ENCODE data around the gene ABCB10. TPM values are rescaled to one million over a fixed set of nuclear protein-coding genes. Genes with fewer than 3 reads are reported as not detected.

The ABCB10 gene
- total and polyA plus RNA-seq, 8 donors: 3.8 to 8.6 (median 6.4) TPM

DNA sequence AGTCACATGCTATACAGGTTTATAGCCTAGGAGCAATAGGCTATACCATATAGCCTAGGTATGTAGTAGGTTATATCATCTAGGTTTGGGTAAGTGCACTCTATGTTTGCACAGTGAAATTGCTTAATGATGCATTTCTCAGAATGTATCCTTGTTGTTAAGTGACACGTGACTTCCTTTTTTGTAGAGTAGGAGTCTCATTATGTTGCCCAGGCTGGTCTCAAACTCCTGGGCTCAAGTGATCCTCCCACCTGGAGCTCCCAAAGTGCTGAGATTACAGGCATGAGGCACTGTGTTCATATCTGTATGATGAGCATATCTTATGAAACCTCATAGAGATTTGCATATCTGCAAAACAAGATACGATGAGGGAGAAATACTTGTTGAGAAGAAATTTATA, 13.8 kb upstream of the ABCB10 start:
- ATAC-seq (no peak), FAIRE-seq (no peak), DNase-seq (no peak)
- Histone ChIP-seq H3K4me1 (peaks cover 0 to 3% (median 0%) of the 10 kb centered on the region in 3 donors), H3K27me3 (no peaks in the 10 kb centered on the region), H3K36me3 (no peaks in the 10 kb centered on the region), H3K4me3 (no peak overlapping the region), H3K27ac (no peak overlapping the region), H3K9me3 (no peaks in the 10 kb centered on the region)
- TF ChIP-seq, protein P1, sequence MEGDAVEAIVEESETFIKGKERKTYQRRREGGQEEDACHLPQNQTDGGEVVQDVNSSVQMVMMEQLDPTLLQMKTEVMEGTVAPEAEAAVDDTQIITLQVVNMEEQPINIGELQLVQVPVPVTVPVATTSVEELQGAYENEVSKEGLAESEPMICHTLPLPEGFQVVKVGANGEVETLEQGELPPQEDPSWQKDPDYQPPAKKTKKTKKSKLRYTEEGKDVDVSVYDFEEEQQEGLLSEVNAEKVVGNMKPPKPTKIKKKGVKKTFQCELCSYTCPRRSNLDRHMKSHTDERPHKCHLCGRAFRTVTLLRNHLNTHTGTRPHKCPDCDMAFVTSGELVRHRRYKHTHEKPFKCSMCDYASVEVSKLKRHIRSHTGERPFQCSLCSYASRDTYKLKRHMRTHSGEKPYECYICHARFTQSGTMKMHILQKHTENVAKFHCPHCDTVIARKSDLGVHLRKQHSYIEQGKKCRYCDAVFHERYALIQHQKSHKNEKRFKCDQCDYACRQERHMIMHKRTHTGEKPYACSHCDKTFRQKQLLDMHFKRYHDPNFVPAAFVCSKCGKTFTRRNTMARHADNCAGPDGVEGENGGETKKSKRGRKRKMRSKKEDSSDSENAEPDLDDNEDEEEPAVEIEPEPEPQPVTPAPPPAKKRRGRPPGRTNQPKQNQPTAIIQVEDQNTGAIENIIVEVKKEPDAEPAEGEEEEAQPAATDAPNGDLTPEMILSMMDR (IDR thresholded peaks at IDR 0.05): no peak
- intact Hi-C loops (cut with DNase I): no loop called here
- 76 to 77% methylated on average over 2 of the region's 2 CpGs for WGBS, 2 donors

DNA sequence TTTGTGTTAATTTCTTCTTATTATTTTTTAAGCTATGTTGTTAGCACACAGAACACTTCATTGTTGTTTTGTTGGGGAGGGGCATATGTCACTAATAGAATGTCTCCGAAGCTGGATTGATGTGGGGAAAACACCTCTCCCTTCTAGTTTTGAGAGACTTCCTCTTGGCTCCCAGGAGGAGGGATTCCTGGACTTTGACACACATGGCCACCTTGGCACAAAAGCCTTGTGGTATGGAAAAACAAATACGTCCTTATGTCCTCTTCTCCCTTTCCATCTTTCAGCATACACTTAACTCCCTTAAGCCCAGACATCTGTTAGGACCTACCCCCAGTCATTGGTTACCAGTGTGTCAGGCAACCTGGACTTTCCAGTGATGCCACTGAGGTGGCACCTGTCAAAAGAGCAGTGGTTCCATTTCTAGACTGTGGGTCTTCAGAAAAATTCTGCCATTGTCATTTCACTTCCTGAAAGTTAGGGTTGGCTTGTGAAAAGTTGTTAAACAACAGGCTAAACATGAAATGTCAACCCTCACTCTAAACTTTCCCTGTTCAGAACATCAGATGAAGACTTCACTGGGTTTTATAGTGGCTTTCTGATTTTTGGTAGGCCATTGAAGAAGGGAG, 12.5 kb upstream of the ABCB10 start:
- H3K4me3 ChIP-seq: no peak overlapping the region
- ATAC-seq: no peak
- DNase-seq: peak in 2 of 6 donors; percentile 17 to 54
- TF ChIP-seq, protein P1 (IDR thresholded peaks at IDR 0.05): no peak
- WGBS, 2 donors: 0 to 6% methylated on average over 2 of the region's 2 CpGs
- no peak for FAIRE-seq
- H3K27ac ChIP-seq: peak overlapping the region in 2 of 4 donors; percentile 7 to 35
- H3K9me3 ChIP-seq: no peaks in the 10 kb centered on the region
- intact Hi-C loops (cut with DNase I): no loop called here
- H3K4me1 ChIP-seq: peaks cover 0 to 3% (median 0%) of the 10 kb centered on the region in 3 donors
- no peaks in the 10 kb centered on the region for H3K27me3 ChIP-seq
- H3K36me3 ChIP-seq: no peaks in the 10 kb centered on the region

DNA sequence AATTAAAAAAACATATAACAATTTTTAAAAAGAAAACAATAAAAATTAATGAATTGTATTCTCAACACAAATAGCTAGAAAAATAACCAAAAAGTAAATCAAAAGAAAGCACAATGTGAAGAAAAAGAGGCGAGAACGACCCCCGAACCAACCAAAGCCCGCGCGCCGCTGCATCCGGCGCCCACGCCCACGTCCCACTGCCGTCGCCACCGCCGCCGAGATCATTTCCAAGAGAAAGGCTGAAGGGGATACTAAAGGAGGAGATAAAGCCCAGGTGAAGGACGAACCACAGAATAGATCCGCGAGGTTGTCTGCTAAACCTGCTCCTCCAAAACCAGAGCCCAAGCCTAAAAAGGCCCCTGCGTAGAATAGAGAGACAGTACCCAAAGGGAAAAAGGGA, 11.8 kb upstream of the ABCB10 start:
- intact Hi-C loops (cut with DNase I): no loop called here
- TF ChIP-seq, protein P1 (IDR thresholded peaks at IDR 0.05): no peak
- peaks cover 0 to 3% (median 0%) of the 10 kb centered on the region in 3 donors for H3K4me1 ChIP-seq
- 56 to 64% methylated on average over 20 of the region's 20 CpGs for WGBS, 2 donors
- H3K27ac ChIP-seq: peak overlapping the region in 1 of 4 donors; percentile 35
- DNase-seq: no peak
- no peak overlapping the region for H3K4me3 ChIP-seq
- ATAC-seq: no peak
- FAIRE-seq: no peak
- H3K36me3 ChIP-seq: no peaks in the 10 kb centered on the region
- H3K9me3 ChIP-seq: no peaks in the 10 kb centered on the region
- no peaks in the 10 kb centered on the region for H3K27me3 ChIP-seq

- H3K4me3 ChIP-seq: no peak overlapping the region
- H3K27me3 ChIP-seq: no peaks in the 10 kb centered on the region
- 61 to 69% methylated on average over 13 of the region's 13 CpGs for WGBS, 2 donors
- no peak for ATAC-seq
- TF ChIP-seq, protein P1 (IDR thresholded peaks at IDR 0.05): no peak
- H3K4me1 ChIP-seq: peaks cover 0 to 3% (median 0%) of the 10 kb centered on the region in 3 donors
- no peak overlapping the region for H3K27ac ChIP-seq
- H3K36me3 ChIP-seq: no peaks in the 10 kb centered on the region
- no peak for DNase-seq
- intact Hi-C loops (cut with DNase I): no loop called here
- no peaks in the 10 kb centered on the region for H3K9me3 ChIP-seq
- FAIRE-seq: no peak
These were observed 8.8 kb upstream of the ABCB10 start for GRCh38 chr1:229567109-229567868.

- intact Hi-C loops (cut with DNase I): no loop called here
These were observed 5.2 kb upstream of the ABCB10 start for GRCh38 chr1:229563701-229564100.

More at GRCh38 chr1:229563701-229564100, 5.2 kb upstream of the ABCB10 start:
- H3K4me3 ChIP-seq: no peak overlapping the region
- H3K4me1 ChIP-seq: peaks cover 0 to 3% (median 0%) of the 10 kb centered on the region in 3 donors
- DNase-seq (peak in 3 of 6 donors; percentile 23 to 47 (median 47)), ATAC-seq (peak in 2 of 4 donors; percentile 15 to 16), FAIRE-seq (no peak)
- H3K27ac ChIP-seq: no peak overlapping the region
- no peaks in the 10 kb centered on the region for H3K27me3 ChIP-seq
- TF ChIP-seq, protein P1 (IDR thresholded peaks at IDR 0.05): no peak
- H3K36me3 ChIP-seq: no peaks in the 10 kb centered on the region
- no peaks in the 10 kb centered on the region for H3K9me3 ChIP-seq
- 24 to 34% methylated on average over 5 of the region's 5 CpGs for WGBS, 2 donors

All from pancreas (tissue), 10 donors.